ENCODE data around the gene FRAS1.
A peak's percentile ranks its signal among the peaks of the same experiment; 100 is the strongest.

FRAS1 gene

GRCh38 chr4:78217557-78217956, 160.4 kb downstream of the FRAS1 start:
- no peak overlapping the region for H3K9ac ChIP-seq (ENCODE audit: low read length)
- H3K9me3 ChIP-seq (ENCODE audit: control insufficient read depth, low read length): no peaks in the 10 kb centered on the region
- H3K4me1 ChIP-seq (ENCODE audit: control insufficient read depth, insufficient read depth, low read length): no peaks in the 10 kb centered on the region
- DNase-seq (ENCODE audit: low read depth): no peak
- H3K4me3 ChIP-seq (ENCODE audit: low read length): no peak overlapping the region
- H3K36me3 ChIP-seq (ENCODE audit: control insufficient read depth, insufficient read depth, low read length, severe bottlenecking): no peaks in the 10 kb centered on the region
- H3K27me3 ChIP-seq (replicated peaks; ENCODE audit: control insufficient read depth, insufficient read depth, low read length): no peaks in the 10 kb centered on the region

GRCh38 chr4:78218260-78218659, 161.1 kb downstream of the FRAS1 start:
- Histone ChIP-seq H3K4me3 (ENCODE audit: low read length) (no peak overlapping the region), H3K9me3 (ENCODE audit: control insufficient read depth, low read length) (no peaks in the 10 kb centered on the region)

GRCh38 chr4:78219825-78220224, 162.7 kb downstream of the FRAS1 start:
- Histone ChIP-seq H3K9me3 (ENCODE audit: control insufficient read depth, low read length) (no peaks in the 10 kb centered on the region), H3K27me3 (replicated peaks; ENCODE audit: control insufficient read depth, insufficient read depth, low read length) (no peaks in the 10 kb centered on the region), H3K4me1 (ENCODE audit: control insufficient read depth, insufficient read depth, low read length) (no peaks in the 10 kb centered on the region), H3K9ac (ENCODE audit: low read length) (no peak overlapping the region), H3K36me3 (ENCODE audit: control insufficient read depth, insufficient read depth, low read length, severe bottlenecking) (no peaks in the 10 kb centered on the region), H3K4me3 (ENCODE audit: low read length) (no peak overlapping the region)
- DNase-seq (ENCODE audit: low read depth): no peak

More at GRCh38 chr4:78218260-78218659, 161.1 kb downstream of the FRAS1 start:
- no peaks in the 10 kb centered on the region for H3K27me3 ChIP-seq (replicated peaks; ENCODE audit: control insufficient read depth, insufficient read depth, low read length)
- no peaks in the 10 kb centered on the region for H3K4me1 ChIP-seq (ENCODE audit: control insufficient read depth, insufficient read depth, low read length)
- H3K36me3 ChIP-seq (ENCODE audit: control insufficient read depth, insufficient read depth, low read length, severe bottlenecking): no peaks in the 10 kb centered on the region
- no peak overlapping the region for H3K9ac ChIP-seq (ENCODE audit: low read length)
- DNase-seq (ENCODE audit: low read depth): no peak

- H3K4me1 ChIP-seq (ENCODE audit: control insufficient read depth, insufficient read depth, low read length): no peaks in the 10 kb centered on the region
- no peaks in the 10 kb centered on the region for H3K27me3 ChIP-seq (replicated peaks; ENCODE audit: control insufficient read depth, insufficient read depth, low read length)
- no peaks in the 10 kb centered on the region for H3K9me3 ChIP-seq (ENCODE audit: control insufficient read depth, low read length)
- H3K4me3 ChIP-seq (ENCODE audit: low read length): no peak overlapping the region
- no peak overlapping the region for H3K9ac ChIP-seq (ENCODE audit: low read length)
- no peaks in the 10 kb centered on the region for H3K36me3 ChIP-seq (ENCODE audit: control insufficient read depth, insufficient read depth, low read length, severe bottlenecking)
- no peak for DNase-seq (ENCODE audit: low read depth)
Measured at GRCh38 chr4:78220283-78220682, 163.2 kb downstream of the FRAS1 start.

- H3K9ac ChIP-seq (ENCODE audit: low read length): no peak overlapping the region
- H3K4me1 ChIP-seq (ENCODE audit: control insufficient read depth, insufficient read depth, low read length): no peaks in the 10 kb centered on the region
- no peak overlapping the region for H3K4me3 ChIP-seq (ENCODE audit: low read length)
- H3K36me3 ChIP-seq (ENCODE audit: control insufficient read depth, insufficient read depth, low read length, severe bottlenecking): no peaks in the 10 kb centered on the region
- H3K9me3 ChIP-seq (ENCODE audit: control insufficient read depth, low read length): peaks cover 14% of the 10 kb centered on the region
- no peaks in the 10 kb centered on the region for H3K27me3 ChIP-seq (replicated peaks; ENCODE audit: control insufficient read depth, insufficient read depth, low read length)
- DNase-seq (ENCODE audit: low read depth): no peak
Measured at GRCh38 chr4:78222575-78223186, 165.6 kb downstream of the FRAS1 start.

GRCh38 chr4:78225236-78225635, 168.1 kb downstream of the FRAS1 start:
- Histone ChIP-seq H3K9ac (ENCODE audit: low read length) (no peak overlapping the region), H3K4me1 (ENCODE audit: control insufficient read depth, insufficient read depth, low read length) (no peaks in the 10 kb centered on the region), H3K9me3 (ENCODE audit: control insufficient read depth, low read length) (peaks cover 14% of the 10 kb centered on the region), H3K4me3 (ENCODE audit: low read length) (no peak overlapping the region), H3K36me3 (ENCODE audit: control insufficient read depth, insufficient read depth, low read length, severe bottlenecking) (no peaks in the 10 kb centered on the region), H3K27me3 (replicated peaks; ENCODE audit: control insufficient read depth, insufficient read depth, low read length) (no peaks in the 10 kb centered on the region)
- DNase-seq (ENCODE audit: low read depth): no peak

GRCh38 chr4:78226279-78226678, 169.2 kb downstream of the FRAS1 start:
- Histone ChIP-seq H3K9me3 (ENCODE audit: control insufficient read depth, low read length) (peaks cover 14% of the 10 kb centered on the region), H3K36me3 (ENCODE audit: control insufficient read depth, insufficient read depth, low read length, severe bottlenecking) (no peaks in the 10 kb centered on the region), H3K27me3 (replicated peaks; ENCODE audit: control insufficient read depth, insufficient read depth, low read length) (no peaks in the 10 kb centered on the region), H3K4me1 (ENCODE audit: control insufficient read depth, insufficient read depth, low read length) (no peaks in the 10 kb centered on the region), H3K9ac (ENCODE audit: low read length) (no peak overlapping the region), H3K4me3 (ENCODE audit: low read length) (no peak overlapping the region)
- DNase-seq (ENCODE audit: low read depth): no peak

GRCh38 chr4:78227411-78228057, 170.4 kb downstream of the FRAS1 start:
- H3K9ac ChIP-seq (ENCODE audit: low read length): no peak overlapping the region
- H3K4me3 ChIP-seq (ENCODE audit: low read length): no peak overlapping the region
- no peaks in the 10 kb centered on the region for H3K27me3 ChIP-seq (replicated peaks; ENCODE audit: control insufficient read depth, insufficient read depth, low read length)
- no peaks in the 10 kb centered on the region for H3K4me1 ChIP-seq (ENCODE audit: control insufficient read depth, insufficient read depth, low read length)
- DNase-seq (ENCODE audit: low read depth): no peak
- peaks cover 14% of the 10 kb centered on the region for H3K9me3 ChIP-seq (ENCODE audit: control insufficient read depth, low read length)
- no peaks in the 10 kb centered on the region for H3K36me3 ChIP-seq (ENCODE audit: control insufficient read depth, insufficient read depth, low read length, severe bottlenecking)

GRCh38 chr4:78235800-78236199, 178.7 kb downstream of the FRAS1 start:
- H3K27me3 ChIP-seq (replicated peaks; ENCODE audit: control insufficient read depth, insufficient read depth, low read length): no peaks in the 10 kb centered on the region
- H3K4me1 ChIP-seq (ENCODE audit: control insufficient read depth, insufficient read depth, low read length): no peaks in the 10 kb centered on the region
- H3K36me3 ChIP-seq (ENCODE audit: control insufficient read depth, insufficient read depth, low read length, severe bottlenecking): no peaks in the 10 kb centered on the region
- no peak overlapping the region for H3K9ac ChIP-seq (ENCODE audit: low read length)
- H3K4me3 ChIP-seq (ENCODE audit: low read length): no peak overlapping the region
- H3K9me3 ChIP-seq (ENCODE audit: control insufficient read depth, low read length): no peaks in the 10 kb centered on the region
- no peak for DNase-seq (ENCODE audit: low read depth)

GRCh38 chr4:78237360-78237759, 180.2 kb downstream of the FRAS1 start:
- H3K4me3 ChIP-seq (ENCODE audit: low read length): no peak overlapping the region
- DNase-seq (ENCODE audit: low read depth): no peak
- no peaks in the 10 kb centered on the region for H3K36me3 ChIP-seq (ENCODE audit: control insufficient read depth, insufficient read depth, low read length, severe bottlenecking)
- H3K27me3 ChIP-seq (replicated peaks; ENCODE audit: control insufficient read depth, insufficient read depth, low read length): no peaks in the 10 kb centered on the region
- no peak overlapping the region for H3K9ac ChIP-seq (ENCODE audit: low read length)
- H3K4me1 ChIP-seq (ENCODE audit: control insufficient read depth, insufficient read depth, low read length): no peaks in the 10 kb centered on the region
- no peaks in the 10 kb centered on the region for H3K9me3 ChIP-seq (ENCODE audit: control insufficient read depth, low read length)

- Histone ChIP-seq H3K27me3 (replicated peaks; ENCODE audit: control insufficient read depth, insufficient read depth, low read length) (no peaks in the 10 kb centered on the region), H3K4me3 (ENCODE audit: low read length) (no peak overlapping the region)
- peak; percentile 38 for DNase-seq (ENCODE audit: low read depth)
Measured at GRCh38 chr4:78242071-78242470, 184.9 kb downstream of the FRAS1 start.

More at GRCh38 chr4:78242071-78242470, 184.9 kb downstream of the FRAS1 start:
- Histone ChIP-seq H3K9me3 (ENCODE audit: control insufficient read depth, low read length) (no peaks in the 10 kb centered on the region), H3K4me1 (ENCODE audit: control insufficient read depth, insufficient read depth, low read length) (no peaks in the 10 kb centered on the region), H3K36me3 (ENCODE audit: control insufficient read depth, insufficient read depth, low read length, severe bottlenecking) (no peaks in the 10 kb centered on the region), H3K9ac (ENCODE audit: low read length) (no peak overlapping the region)

Measured in adipocyte (in vitro differentiated cells).